Endodermal cell (in vitro differentiated cells): ENCODE data around the gene CHD6. TPM values are rescaled to one million over a fixed set of nuclear protein-coding genes. Genes with fewer than 3 reads are reported as not detected.

ENCODE experiments used
- DNase-seq: peaks from one replicate; pipeline ENCODE4 v3.0.0-alpha.2; 2017
- H3K27ac ChIP-seq: 2 replicates; pipeline ENCODE4 v1.5.1; 2013; ENCODE audit warnings: mild to moderate bottlenecking, low read depth, low read length, moderate library complexity
- H3K27me3 ChIP-seq: 2 replicates; pipeline ENCODE4 v1.6.1; 2013; ENCODE audit warnings: mild to moderate bottlenecking, low read length, moderate library complexity; ENCODE audit not compliant: insufficient read depth, control insufficient read depth, poor library complexity, severe bottlenecking
- H3K36me3 ChIP-seq: 2 replicates; pipeline ENCODE4 v1.7.0; 2013; ENCODE audit warnings: mild to moderate bottlenecking, low read length, moderate library complexity; ENCODE audit not compliant: control insufficient read depth, insufficient read depth
- H3K4me1 ChIP-seq: one replicate; pipeline ENCODE4 v1.7.0; 2013; ENCODE audit warnings: low read length; ENCODE audit not compliant: control insufficient read depth, insufficient read depth
- H3K4me3 ChIP-seq: 2 replicates; pipeline ENCODE4 v1.5.1; 2013; ENCODE audit warnings: mild to moderate bottlenecking, low read length, moderate library complexity
- H3K9ac ChIP-seq: 2 replicates; pipeline ENCODE4 v1.6.1; 2013; ENCODE audit warnings: mild to moderate bottlenecking, low read length, moderate library complexity; ENCODE audit not compliant: poor library complexity, severe bottlenecking; ENCODE audit errors: extremely low read depth
- H3K9me3 ChIP-seq: 2 replicates; pipeline ENCODE4 v1.6.1; 2013; ENCODE audit warnings: mild to moderate bottlenecking, low read length, moderate library complexity; ENCODE audit not compliant: control insufficient read depth
- H3K27ac Mint-ChIP-seq: 2 replicates; pipeline ENCODE4 v1.8.0; 2020; ENCODE audit warnings: mixed read lengths
- H3K27me3 Mint-ChIP-seq: 2 replicates; pipeline ENCODE4 v1.8.0; 2021; ENCODE audit warnings: mild to moderate bottlenecking, mixed read lengths; ENCODE audit not compliant: insufficient read depth
- H3K36me3 Mint-ChIP-seq: 2 replicates; pipeline ENCODE4 v1.8.0; 2020; ENCODE audit warnings: low read depth, mixed read lengths
- H3K4me1 Mint-ChIP-seq: 2 replicates; pipeline ENCODE4 v1.8.0; 2020; ENCODE audit warnings: mixed read lengths
- H3K4me3 Mint-ChIP-seq: 2 replicates; pipeline ENCODE4 v1.8.0; 2020; ENCODE audit warnings: mild to moderate bottlenecking, moderate library complexity, mixed read lengths
- H3K9me3 Mint-ChIP-seq: 2 replicates; pipeline ENCODE4 v1.8.0; 2020; ENCODE audit warnings: mild to moderate bottlenecking, mixed read lengths
- CTCF ChIP-seq: fragments of 200-600 bp; sonication (generic); conservative IDR thresholded peaks from 2 replicates; pipeline ENCODE4 v1.5.0; 2021; ENCODE audit warnings: antibody characterized with exemption, mild to moderate bottlenecking
- WGBS, 2 experiments: methylation state at CpG; one replicate each; pipeline versions ENCODE4 v1.1.5 to v1.1.7; 2013; ENCODE audit warnings: missing lambda C conversion rate in 2 of 2, mixed read lengths in 1 of 2; ENCODE audit not compliant: insufficient coverage in 1 of 2, insufficient read length in 1 of 2; 5-methylcytosine and 5-hydroxymethylcytosine counted together
- total RNA-seq, 2 donors: library from RNA; stranded (reverse); fragmentation: NEBNext Ultra II Directional in 1 of 2; extraction: Animal tissue kit (Norgen Biotek cat#: 25700) in 1 of 2; gene quantifications; 2 replicates in 1 of 2; 3 replicates in 1 of 2; pipeline ENCODE4 v1.2.1, GENCODE V29; 2021

The CHD6 gene
- total RNA-seq, 2 donors from 2014 or later, result 82.5 to 107 TPM

DNA sequence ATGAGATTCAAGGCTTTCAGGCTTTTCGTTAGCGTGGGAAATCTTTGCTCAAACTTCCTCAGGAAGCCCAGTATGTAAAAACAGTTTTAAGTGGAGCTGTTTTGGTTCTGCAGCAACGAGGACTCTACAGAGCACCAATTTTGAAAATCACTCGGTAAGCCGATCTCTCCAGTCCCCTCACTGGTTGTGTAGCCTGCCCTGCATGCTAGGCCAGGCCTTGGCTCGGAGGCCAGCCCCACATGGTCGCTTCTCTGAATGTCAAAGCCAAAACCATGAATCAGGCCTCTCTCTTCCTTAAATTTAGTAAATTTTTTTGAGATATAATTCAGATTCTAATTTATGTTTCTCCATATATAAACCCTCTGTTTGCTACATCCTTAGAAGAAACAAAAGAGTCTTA lies 108.0 kb downstream of the CHD6 start:
- Histone ChIP-seq H3K27me3 (no peaks in the 10 kb centered on the region), H3K36me3 (peaks cover 36% of the 10 kb centered on the region), H3K9ac (no peak overlapping the region), H3K4me1 (peaks cover 12% of the 10 kb centered on the region), H3K4me3 (no peak overlapping the region), H3K9me3 (peaks cover 2% of the 10 kb centered on the region), H3K27ac (no peak overlapping the region)
- TF ChIP-seq CTCF, result no peak
- WGBS, 2 experiments, result 89 to 100% methylated on average over 4 to 6 of the region's 7 CpGs
- Mint-ChIP-seq H3K36me3 (peaks cover 54% of the 10 kb centered on the region), H3K27me3 (no peaks in the 10 kb centered on the region), H3K4me1 (peaks cover 48% of the 10 kb centered on the region), H3K27ac (no peak overlapping the region), H3K9me3 (peaks cover 7% of the 10 kb centered on the region), H3K4me3 (no peak overlapping the region)
- no peak for DNase-seq

DNA sequence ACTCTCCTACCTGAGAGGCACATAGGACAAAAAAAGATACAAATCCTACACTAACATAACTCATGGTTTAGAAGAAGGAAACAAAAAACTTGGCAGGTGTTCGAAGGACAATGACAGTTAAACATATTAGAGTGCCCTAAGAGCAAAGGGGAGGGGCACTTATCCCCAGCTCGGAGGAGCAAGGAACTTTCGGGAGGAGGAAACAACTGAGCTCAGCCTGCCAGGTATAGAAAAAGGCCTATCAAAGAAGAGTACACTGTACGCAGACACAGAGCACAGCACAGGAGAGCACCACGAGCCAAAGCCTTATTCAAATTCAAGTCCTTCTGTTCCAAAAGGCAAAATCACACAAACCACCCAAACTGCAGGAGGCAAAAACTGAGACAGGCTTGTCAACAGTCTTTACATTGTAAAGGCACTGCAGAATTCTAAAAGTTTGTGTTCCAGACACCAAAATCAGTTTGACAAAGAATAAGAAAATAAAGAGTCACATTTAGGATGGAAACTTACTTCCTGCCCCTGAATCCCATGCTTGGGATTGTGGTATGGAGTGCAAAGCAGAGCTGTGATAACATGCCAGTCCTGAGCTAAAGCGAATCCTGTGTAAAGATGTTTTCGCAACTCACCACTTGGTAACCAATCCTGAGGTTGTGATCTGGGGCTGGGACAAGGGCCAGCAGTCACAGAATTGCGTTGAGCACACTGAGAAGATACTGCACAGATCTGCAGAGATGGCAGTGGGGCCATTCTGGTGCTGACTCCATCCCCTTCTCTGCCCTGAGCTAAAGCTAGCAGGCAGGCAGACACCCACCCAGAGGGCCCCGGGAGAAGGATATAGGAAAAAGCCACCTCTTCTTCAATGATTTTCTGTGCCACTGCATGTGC lies 108.6 kb downstream of the CHD6 start:
- 83 to 92% methylated on average over 7 to 9 of the region's 9 CpGs for WGBS, 2 experiments
- peak overlapping the region; percentile 16 for H3K27ac Mint-ChIP-seq
- H3K27me3 ChIP-seq, result no peaks in the 10 kb centered on the region
- H3K4me3 Mint-ChIP-seq, result no peak overlapping the region
- H3K36me3 ChIP-seq, result peaks cover 41% of the 10 kb centered on the region
- H3K9me3 ChIP-seq, result peaks cover 7% of the 10 kb centered on the region
- peaks cover 12% of the 10 kb centered on the region for H3K4me1 ChIP-seq
- H3K9ac ChIP-seq, result no peak overlapping the region
- H3K27ac ChIP-seq, result no peak overlapping the region
- no peak for DNase-seq
- TF ChIP-seq CTCF, result no peak
- peaks cover 48% of the 10 kb centered on the region for H3K4me1 Mint-ChIP-seq
- H3K27me3 Mint-ChIP-seq, result no peaks in the 10 kb centered on the region
- H3K36me3 Mint-ChIP-seq, result peaks cover 56% of the 10 kb centered on the region
- no peak overlapping the region for H3K4me3 ChIP-seq
- peaks cover 14% of the 10 kb centered on the region for H3K9me3 Mint-ChIP-seq

- Mint-ChIP-seq H3K27ac (no peak overlapping the region), H3K27me3 (no peaks in the 10 kb centered on the region)
- 75 to 88% methylated on average over 6 of the region's 6 CpGs for WGBS, 2 experiments
These were observed 109.8 kb downstream of the CHD6 start for GRCh38 chr20:41508335-41508734.

More at GRCh38 chr20:41508335-41508734, 109.8 kb downstream of the CHD6 start:
- H3K4me3 Mint-ChIP-seq, result no peak overlapping the region
- peaks cover 38% of the 10 kb centered on the region for H3K36me3 ChIP-seq
- peaks cover 16% of the 10 kb centered on the region for H3K9me3 Mint-ChIP-seq
- H3K27me3 ChIP-seq, result no peaks in the 10 kb centered on the region
- DNase-seq, result no peak
- no peak overlapping the region for H3K9ac ChIP-seq
- H3K4me1 Mint-ChIP-seq, result peaks cover 41% of the 10 kb centered on the region
- TF ChIP-seq CTCF, result no peak
- H3K27ac ChIP-seq, result no peak overlapping the region
- H3K4me3 ChIP-seq, result no peak overlapping the region
- peaks cover 12% of the 10 kb centered on the region for H3K4me1 ChIP-seq
- peaks cover 53% of the 10 kb centered on the region for H3K36me3 Mint-ChIP-seq
- peaks cover 14% of the 10 kb centered on the region for H3K9me3 ChIP-seq
